Measurements from ENCODE around the gene EIF4E1B.

The EIF4E1B gene

GRCh38 chr5:176677209-176677939 is 46.9 kb downstream of the EIF4E1B start:
- ChIA-PET CTCF (interaction anchor here (1.4 to 3.9 kb wide), 2 partner anchors 18 to 436 kb away, joined by 3 to 55 read pairs; no protein-coding TSS in a partner anchor), POLR2A (no interaction called here)
- DNase-seq (ENCODE audit: low read depth, low spot score), result no peak
- no peak for TF ChIP-seq CTCF (IDR thresholded peaks at IDR 0.05; ENCODE audit: insufficient read depth, low read length, missing control alignments)
- no peak overlapping the region for H3K4me3 ChIP-seq (ENCODE audit: low read depth, low read length)

GRCh38 chr5:176678584-176678983 is 48.1 kb downstream of the EIF4E1B start:
- ChIA-PET CTCF (interaction anchor here (0.7 to 1.3 kb wide), 2 partner anchors 16 to 18 kb away, joined by 3 to 5 read pairs; no protein-coding TSS in a partner anchor), POLR2A (no interaction called here)
- no peak for DNase-seq (ENCODE audit: low read depth, low spot score)
- TF ChIP-seq CTCF (IDR thresholded peaks at IDR 0.05; ENCODE audit: insufficient read depth, low read length, missing control alignments), result no peak
- no peak overlapping the region for H3K4me3 ChIP-seq (ENCODE audit: low read depth, low read length)

- no peak overlapping the region for H3K4me3 ChIP-seq (ENCODE audit: low read depth, low read length)
- no peak for DNase-seq (ENCODE audit: low read depth, low spot score)
- POLR2A ChIA-PET, result no interaction called here
- TF ChIP-seq CTCF (IDR thresholded peaks at IDR 0.05; ENCODE audit: insufficient read depth, low read length, missing control alignments), result no peak
- CTCF ChIA-PET, result interaction anchor here (1.0 to 3.0 kb wide), 3 partner anchors 10 to 20 kb away, joined by 3 to 24 read pairs (median 5); no protein-coding TSS in a partner anchor
These were observed 49.1 kb downstream of the EIF4E1B start for GRCh38 chr5:176679365-176680225.

GRCh38 chr5:176680226-176680563 is 49.7 kb downstream of the EIF4E1B start:
- CTCF ChIA-PET, result interaction anchor here (1.0 to 3.0 kb wide), 2 partner anchors 10 to 20 kb away, joined by 3 to 24 read pairs; no protein-coding TSS in a partner anchor
- POLR2A ChIA-PET, result no interaction called here
- no peak overlapping the region for H3K4me3 ChIP-seq (ENCODE audit: low read depth, low read length)
- no peak for TF ChIP-seq CTCF (IDR thresholded peaks at IDR 0.05; ENCODE audit: insufficient read depth, low read length, missing control alignments)
- DNase-seq (ENCODE audit: low read depth, low spot score), result no peak

GRCh38 chr5:176682016-176682531 is 51.6 kb downstream of the EIF4E1B start:
- CTCF ChIA-PET, result interaction anchor here (1.0 to 3.0 kb wide), 2 partner anchors 22 to 24 kb away, joined by 3 to 24 read pairs; no protein-coding TSS in a partner anchor

More at GRCh38 chr5:176682016-176682531, 51.6 kb downstream of the EIF4E1B start:
- no peak overlapping the region for H3K4me3 ChIP-seq (ENCODE audit: low read depth, low read length)
- no peak for TF ChIP-seq CTCF (IDR thresholded peaks at IDR 0.05; ENCODE audit: insufficient read depth, low read length, missing control alignments)
- DNase-seq (ENCODE audit: low read depth, low spot score), result no peak
- POLR2A ChIA-PET, result no interaction called here

Measured in AG04449 (cell line).